Activated CD4-positive, alpha-beta T cell treated with anti-CD3 and anti-CD28 coated beads, Interleukin-2, amount 10 ng/mL, durations not matched to agents 7 days and 5 days (primary cell): Measurements from ENCODE around the gene PCSK5. TPM values are rescaled to one million over a fixed set of nuclear protein-coding genes. Genes with fewer than 3 reads are reported as not detected.
"Not testable (repeated sequence)": the region's sequence is repeated elsewhere in the genome, so short reads cannot be mapped to it uniquely, and the experiment has no call there.

Source experiments
- CTCF ChIA-PET: fragments of 350-600 bp; sonication (Branson Sonifier 250); formaldehyde crosslinking; loops from one replicate; lab custom pipeline; 2021; ENCODE audit warnings: antibody characterized with exemption; lab: Charles Lee
- POLR2A ChIA-PET: fragments of 350-600 bp; sonication (Branson Sonifier 250); formaldehyde crosslinking; loops from one replicate; lab custom pipeline; 2021; ENCODE audit warnings: antibody characterized with exemption; lab: Charles Lee
- DNase-seq: peaks from one replicate; pipeline ENCODE4 v3.0.0-alpha.2; 2020
- H3K27ac Mint-ChIP-seq: one replicate; pipeline ENCODE4 v1.8.0; 2021; ENCODE audit warnings: mild to moderate bottlenecking, moderate library complexity, mixed read lengths
- H3K27me3 Mint-ChIP-seq: one replicate; pipeline ENCODE4 v1.8.0; 2021; ENCODE audit warnings: mixed read lengths
- H3K36me3 Mint-ChIP-seq: one replicate; pipeline ENCODE4 v1.8.0; 2021; ENCODE audit warnings: low read depth, mixed read lengths
- H3K4me1 Mint-ChIP-seq: one replicate; pipeline ENCODE4 v1.8.0; 2021; ENCODE audit warnings: mixed read lengths
- H3K4me3 Mint-ChIP-seq: one replicate; pipeline ENCODE4 v1.8.0; 2021; ENCODE audit warnings: mild to moderate bottlenecking, moderate library complexity, mixed read lengths
- H3K9me3 Mint-ChIP-seq: one replicate; pipeline ENCODE4 v1.8.0; 2021; ENCODE audit warnings: mixed read lengths
- total RNA-seq, 2 experiments: library from RNA; stranded (reverse); gene quantifications; one replicate each; pipeline ENCODE4 v1.2.3, GENCODE V29; 2021

Gene PCSK5
- total RNA-seq, 2 experiments from 2014 or later, result 3.9 to 4.3 TPM

GRCh38 chr9:76036762-76037161, 146.3 kb downstream of the PCSK5 start:
- Mint-ChIP-seq H3K27ac (no peak overlapping the region), H3K36me3 (peaks cover 13% of the 10 kb centered on the region), H3K4me1 (peaks cover 20% of the 10 kb centered on the region), H3K27me3 (no peaks in the 10 kb centered on the region), H3K4me3 (no peak overlapping the region), H3K9me3 (no peaks in the 10 kb centered on the region)
- DNase-seq, result no peak
- POLR2A ChIA-PET, result no interaction called here
- CTCF ChIA-PET, result no interaction called here

- Mint-ChIP-seq H3K27me3 (no peaks in the 10 kb centered on the region), H3K4me3 (no peak overlapping the region), H3K27ac (no peak overlapping the region), H3K36me3 (peaks cover 11% of the 10 kb centered on the region), H3K9me3 (no peaks in the 10 kb centered on the region), H3K4me1 (peaks cover 11% of the 10 kb centered on the region)
- POLR2A ChIA-PET, result no interaction called here
- CTCF ChIA-PET, result no interaction called here
- no peak for DNase-seq
These were observed 147.2 kb downstream of the PCSK5 start for GRCh38 chr9:76037587-76038225.

DNA sequence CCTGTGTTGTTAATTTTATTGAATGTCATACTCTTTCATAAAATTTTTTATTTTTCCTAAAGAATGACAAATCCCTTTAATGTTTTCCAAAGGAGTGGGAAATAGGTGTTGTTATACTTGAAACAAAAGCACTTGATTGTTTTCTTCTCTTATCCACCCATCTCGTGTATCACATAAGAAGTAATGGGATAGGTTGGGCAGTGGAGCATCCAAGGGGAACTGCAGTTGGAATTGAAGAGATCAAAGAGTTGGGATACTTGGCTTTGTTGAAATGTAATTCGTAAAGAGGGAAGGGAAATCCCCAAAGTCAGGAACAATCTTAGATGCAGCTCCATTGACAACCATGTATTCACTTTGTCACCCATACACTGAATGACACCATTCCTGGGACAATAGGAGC, 148.0 kb downstream of the PCSK5 start:
- DNase-seq, result no peak
- H3K9me3 Mint-ChIP-seq, result no peaks in the 10 kb centered on the region
- POLR2A ChIA-PET, result no interaction called here
- peaks cover 9% of the 10 kb centered on the region for H3K36me3 Mint-ChIP-seq
- H3K27me3 Mint-ChIP-seq, result no peaks in the 10 kb centered on the region
- H3K4me1 Mint-ChIP-seq, result peaks cover 7% of the 10 kb centered on the region
- CTCF ChIA-PET, result no interaction called here
- no peak overlapping the region for H3K27ac Mint-ChIP-seq
- H3K4me3 Mint-ChIP-seq, result no peak overlapping the region

- Mint-ChIP-seq H3K9me3 (no peaks in the 10 kb centered on the region), H3K36me3 (peaks cover 2% of the 10 kb centered on the region), H3K27ac (no peak overlapping the region), H3K4me3 (no peak overlapping the region), H3K4me1 (no peaks in the 10 kb centered on the region), H3K27me3 (no peaks in the 10 kb centered on the region)
- ChIA-PET CTCF (no interaction called here), POLR2A (no interaction called here)
- DNase-seq, result no peak
These were observed 153.9 kb downstream of the PCSK5 start for GRCh38 chr9:76044266-76044819.

DNA sequence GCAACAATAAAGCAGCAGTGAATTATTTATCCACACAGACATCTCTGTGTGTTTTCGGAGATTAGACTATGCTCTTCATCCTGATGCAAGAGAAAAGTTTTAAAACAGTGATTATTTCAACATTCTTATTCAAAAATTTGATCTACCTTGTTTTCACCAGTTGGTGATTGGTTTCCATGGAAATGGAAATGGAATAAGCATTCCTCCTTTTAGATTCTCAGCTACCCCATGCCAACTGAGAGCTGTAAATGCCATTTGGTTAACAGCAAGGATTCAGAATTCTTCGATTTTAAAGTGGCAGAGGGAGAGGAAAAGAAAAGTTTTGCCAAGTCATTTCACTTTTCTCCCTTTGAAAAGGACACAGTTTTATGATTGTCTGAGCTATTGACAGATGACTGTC, 154.7 kb downstream of the PCSK5 start:
- Mint-ChIP-seq H3K27me3 (no peaks in the 10 kb centered on the region), H3K4me1 (no peaks in the 10 kb centered on the region), H3K4me3 (no peak overlapping the region), H3K9me3 (no peaks in the 10 kb centered on the region), H3K36me3 (peaks cover 2% of the 10 kb centered on the region), H3K27ac (no peak overlapping the region)
- no peak for DNase-seq
- POLR2A ChIA-PET, result no interaction called here
- CTCF ChIA-PET, result no interaction called here

- H3K4me1 Mint-ChIP-seq, result no peaks in the 10 kb centered on the region
- no peaks in the 10 kb centered on the region for H3K27me3 Mint-ChIP-seq
- POLR2A ChIA-PET, result no interaction called here
These were observed 158.9 kb downstream of the PCSK5 start for GRCh38 chr9:76049341-76049740.

DNA sequence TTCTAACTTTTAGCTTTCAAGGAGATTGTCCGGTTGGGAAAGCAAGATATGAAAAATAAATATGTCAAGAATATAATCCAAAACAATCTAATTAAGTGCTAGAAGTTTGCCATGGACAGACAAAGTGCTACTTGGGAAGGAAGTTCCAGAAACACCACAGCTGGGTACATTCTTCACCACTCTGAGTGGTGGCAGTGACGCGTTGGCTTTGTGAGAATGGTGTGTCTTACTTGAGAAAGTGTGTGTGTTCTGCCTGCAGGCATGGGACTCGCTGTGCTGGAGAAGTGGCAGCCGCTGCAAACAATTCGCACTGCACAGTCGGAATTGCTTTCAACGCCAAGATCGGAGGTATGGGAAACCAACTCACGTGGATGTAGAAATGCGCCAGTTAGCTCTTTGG, 177.2 kb downstream of the PCSK5 start:
- Mint-ChIP-seq H3K4me1 (no peaks in the 10 kb centered on the region), H3K9me3 (peaks cover 3% of the 10 kb centered on the region), H3K27me3 (no peaks in the 10 kb centered on the region), H3K4me3 (no peak overlapping the region), H3K36me3 (peaks cover 3% of the 10 kb centered on the region), H3K27ac (no peak overlapping the region)
- ChIA-PET CTCF (no interaction called here), POLR2A (no interaction called here)
- DNase-seq, result no peak

More at GRCh38 chr9:76049341-76049740, 158.9 kb downstream of the PCSK5 start:
- no peak for DNase-seq
- Mint-ChIP-seq H3K4me3 (no peak overlapping the region), H3K9me3 (peaks cover 9% of the 10 kb centered on the region), H3K36me3 (peaks cover 13% of the 10 kb centered on the region), H3K27ac (no peak overlapping the region)
- CTCF ChIA-PET, result no interaction called here

GRCh38 chr9:76077537-76077936, 187.1 kb downstream of the PCSK5 start:
- Mint-ChIP-seq H3K9me3 (peaks cover 13% of the 10 kb centered on the region), H3K27ac (no peak overlapping the region), H3K4me1 (no peaks in the 10 kb centered on the region), H3K4me3 (no peak overlapping the region), H3K27me3 (no peaks in the 10 kb centered on the region), H3K36me3 (peaks cover 5% of the 10 kb centered on the region)
- ChIA-PET CTCF (no interaction called here), POLR2A (no interaction called here)
- no peak for DNase-seq

DNA sequence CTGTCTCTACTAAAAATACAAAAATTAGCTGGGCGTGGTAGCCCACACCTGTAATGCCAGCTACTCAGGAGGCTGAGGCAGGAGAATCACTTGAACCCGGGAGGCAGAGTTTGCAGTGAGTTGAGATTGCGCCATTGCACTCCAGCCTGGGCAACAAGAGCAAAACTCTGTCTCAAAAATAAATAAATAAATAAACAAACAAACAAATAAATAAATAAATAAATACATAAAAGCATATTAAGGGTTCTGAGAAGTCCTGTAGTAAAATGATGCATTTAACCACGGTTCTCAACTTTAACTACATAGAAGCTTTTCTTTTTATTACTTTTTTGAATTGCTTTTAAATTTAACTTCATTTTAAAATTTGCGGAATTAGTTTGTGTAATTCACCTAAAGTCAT, 190.8 kb downstream of the PCSK5 start:
- H3K4me1 Mint-ChIP-seq, H3K36me3 Mint-ChIP-seq, H3K27me3 Mint-ChIP-seq, H3K27ac Mint-ChIP-seq, H3K4me3 Mint-ChIP-seq, DNase-seq, POLR2A ChIA-PET: not testable (repeated sequence)
- H3K9me3 Mint-ChIP-seq, result peaks cover 13% of the 10 kb centered on the region
- CTCF ChIA-PET, result interaction anchor here (0.6 kb wide), 1 partner anchor 329 kb away, joined by 4 read pairs; no protein-coding TSS in a partner anchor

DNA sequence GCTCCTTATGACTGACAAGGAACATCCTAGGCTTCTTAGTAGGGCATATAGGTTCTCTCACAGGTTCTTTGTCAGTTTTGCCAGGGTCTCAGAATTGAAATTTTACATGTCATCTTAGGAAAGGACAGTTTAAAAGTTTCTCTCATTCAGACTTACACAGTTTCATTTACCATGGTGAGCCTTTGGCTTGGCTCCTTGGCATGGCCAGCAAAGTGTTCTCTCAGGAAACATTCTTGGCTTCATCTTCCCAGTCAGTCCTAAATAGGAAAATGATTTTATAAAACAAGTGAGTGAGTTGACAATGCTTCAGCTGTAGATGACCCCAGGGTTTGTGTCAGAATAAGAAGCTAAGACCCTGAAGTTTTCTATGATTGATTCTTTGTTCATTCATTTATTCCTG, 191.6 kb downstream of the PCSK5 start:
- POLR2A ChIA-PET, result no interaction called here
- Mint-ChIP-seq H3K27me3 (no peaks in the 10 kb centered on the region), H3K4me1 (no peaks in the 10 kb centered on the region), H3K36me3 (peaks cover 5% of the 10 kb centered on the region), H3K4me3 (no peak overlapping the region), H3K27ac (no peak overlapping the region), H3K9me3 (peaks cover 13% of the 10 kb centered on the region)
- CTCF ChIA-PET, result interaction anchor here (0.6 kb wide), 1 partner anchor 328 kb away, joined by 4 read pairs; no protein-coding TSS in a partner anchor
- DNase-seq, result no peak

- no peaks in the 10 kb centered on the region for H3K36me3 Mint-ChIP-seq
- H3K4me3 Mint-ChIP-seq, result no peak overlapping the region
- no peak overlapping the region for H3K27ac Mint-ChIP-seq
- ChIA-PET POLR2A (no interaction called here), CTCF (interaction anchor here (0.6 kb wide), 1 partner anchor 25 kb away, joined by 3 read pairs; no protein-coding TSS in a partner anchor)
- no peaks in the 10 kb centered on the region for H3K4me1 Mint-ChIP-seq
- H3K9me3 Mint-ChIP-seq, result no peaks in the 10 kb centered on the region
- no peaks in the 10 kb centered on the region for H3K27me3 Mint-ChIP-seq
- DNase-seq, result no peak
These were observed 195.1 kb downstream of the PCSK5 start for GRCh38 chr9:76085596-76085995.

- Mint-ChIP-seq H3K4me1 (no peaks in the 10 kb centered on the region), H3K36me3 (no peaks in the 10 kb centered on the region), H3K4me3 (no peak overlapping the region), H3K27ac (no peak overlapping the region), H3K9me3 (no peaks in the 10 kb centered on the region), H3K27me3 (no peaks in the 10 kb centered on the region)
- CTCF ChIA-PET, result interaction anchor here (0.6 kb wide), 1 partner anchor 308 kb away, joined by 3 read pairs; no protein-coding TSS in a partner anchor
- DNase-seq, result no peak
- POLR2A ChIA-PET, result no interaction called here
These were observed 196.1 kb downstream of the PCSK5 start for GRCh38 chr9:76086539-76086938.

DNA sequence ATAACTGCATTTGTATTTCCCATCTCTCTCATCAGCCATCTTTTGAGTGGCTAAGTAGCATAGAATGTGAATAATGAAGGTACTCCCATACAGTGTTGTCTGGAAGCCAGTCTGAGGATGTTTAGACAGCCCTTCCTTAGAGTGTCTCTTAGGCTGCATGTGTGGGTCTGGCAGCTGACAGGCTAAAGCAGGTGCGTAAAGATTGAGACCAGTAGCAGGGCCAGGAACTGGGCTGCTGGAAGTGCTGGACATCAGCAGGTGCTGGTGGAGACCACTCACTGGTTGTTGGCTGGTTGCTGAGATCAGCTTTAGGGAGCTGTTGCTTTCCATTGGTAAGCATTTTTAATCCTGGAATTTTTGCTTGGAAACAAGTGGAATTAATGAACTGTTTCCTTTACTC, 197.5 kb downstream of the PCSK5 start:
- H3K27me3 Mint-ChIP-seq, result no peaks in the 10 kb centered on the region
- CTCF ChIA-PET, result no interaction called here
- no peaks in the 10 kb centered on the region for H3K36me3 Mint-ChIP-seq
- H3K4me3 Mint-ChIP-seq, result no peak overlapping the region
- no peaks in the 10 kb centered on the region for H3K4me1 Mint-ChIP-seq
- POLR2A ChIA-PET, result interaction anchor here (0.6 kb wide), 1 partner anchor 58 kb away, joined by 3 read pairs; no protein-coding TSS in a partner anchor
- no peak overlapping the region for H3K27ac Mint-ChIP-seq
- no peak for DNase-seq
- H3K9me3 Mint-ChIP-seq, result no peaks in the 10 kb centered on the region
